Testis (tissue), 2 donors: ENCODE results near the gene TTC27.

Source experiments
- POLR2A ChIP-seq: fragments of 450-650 bp; IDR thresholded peaks from one replicate; pipeline ENCODE4 v1.6.1; 2017; ENCODE audit warnings: antibody characterized with exemption, mild to moderate bottlenecking, moderate library complexity
- TF ChIP-seq, protein P1 (sequence below), 3 experiments: fragments of 450-650 bp in 2 of 3; fragments of 200-600 bp in 1 of 3; sonication (generic) in 1 of 3; IDR thresholded peaks; one replicate each; pipeline ENCODE4 v1.5.1; 2016 to 2019; ENCODE audit warnings: antibody characterized with exemption in 3 of 3, mild to moderate bottlenecking in 2 of 3, moderate library complexity in 1 of 3

GRCh38 chr2:32715391-32715841, 87.6 kb downstream of the TTC27 start:
- TF ChIP-seq, protein P1, sequence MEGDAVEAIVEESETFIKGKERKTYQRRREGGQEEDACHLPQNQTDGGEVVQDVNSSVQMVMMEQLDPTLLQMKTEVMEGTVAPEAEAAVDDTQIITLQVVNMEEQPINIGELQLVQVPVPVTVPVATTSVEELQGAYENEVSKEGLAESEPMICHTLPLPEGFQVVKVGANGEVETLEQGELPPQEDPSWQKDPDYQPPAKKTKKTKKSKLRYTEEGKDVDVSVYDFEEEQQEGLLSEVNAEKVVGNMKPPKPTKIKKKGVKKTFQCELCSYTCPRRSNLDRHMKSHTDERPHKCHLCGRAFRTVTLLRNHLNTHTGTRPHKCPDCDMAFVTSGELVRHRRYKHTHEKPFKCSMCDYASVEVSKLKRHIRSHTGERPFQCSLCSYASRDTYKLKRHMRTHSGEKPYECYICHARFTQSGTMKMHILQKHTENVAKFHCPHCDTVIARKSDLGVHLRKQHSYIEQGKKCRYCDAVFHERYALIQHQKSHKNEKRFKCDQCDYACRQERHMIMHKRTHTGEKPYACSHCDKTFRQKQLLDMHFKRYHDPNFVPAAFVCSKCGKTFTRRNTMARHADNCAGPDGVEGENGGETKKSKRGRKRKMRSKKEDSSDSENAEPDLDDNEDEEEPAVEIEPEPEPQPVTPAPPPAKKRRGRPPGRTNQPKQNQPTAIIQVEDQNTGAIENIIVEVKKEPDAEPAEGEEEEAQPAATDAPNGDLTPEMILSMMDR (IDR thresholded peaks at IDR 0.05): no peak
- TF ChIP-seq POLR2A: no peak
